Activated CD8-positive, alpha-beta memory T cell treated with anti-CD3 and anti-CD28 coated beads, Interleukin-2, amount 10 ng/mL, durations not matched to agents 7 days and 5 days (primary cell): ENCODE measurements around the gene UBE2QL1. TPM values are rescaled to one million over a fixed set of nuclear protein-coding genes. Genes with fewer than 3 reads are reported as not detected.

ENCODE experiments used
- ATAC-seq: fragments of 150-1000 bp; cut with Tn5 transposase; one replicate; pipeline ENCODE4 v1.10.0; 2021; ENCODE audit warnings: moderate library complexity
- CTCF ChIA-PET: fragments of 350-600 bp; sonication (Branson Sonifier 250); formaldehyde crosslinking; loops from one replicate; lab custom pipeline; 2021; ENCODE audit warnings: antibody characterized with exemption; lab: Charles Lee
- DNase-seq: peaks from one replicate; pipeline ENCODE4 v3.0.0-alpha.2; 2020
- H3K27ac Mint-ChIP-seq: one replicate; pipeline ENCODE4 v1.8.0; 2021; ENCODE audit warnings: mild to moderate bottlenecking, mixed read lengths
- H3K27me3 Mint-ChIP-seq: one replicate; pipeline ENCODE4 v1.8.0; 2021; ENCODE audit warnings: mixed read lengths
- H3K36me3 Mint-ChIP-seq: one replicate; pipeline ENCODE4 v1.8.0; 2021; ENCODE audit warnings: mild to moderate bottlenecking, mixed read lengths
- H3K4me1 Mint-ChIP-seq: one replicate; pipeline ENCODE4 v1.8.0; 2021; ENCODE audit warnings: mixed read lengths
- H3K4me3 Mint-ChIP-seq: one replicate; pipeline ENCODE4 v1.8.0; 2021; ENCODE audit warnings: mild to moderate bottlenecking, moderate library complexity, mixed read lengths
- H3K9me3 Mint-ChIP-seq: one replicate; pipeline ENCODE4 v1.8.0; 2022; ENCODE audit warnings: low read depth, mixed read lengths
- total RNA-seq, 2 experiments: library from RNA; stranded (reverse); gene quantifications; one replicate each; pipeline ENCODE4 v1.2.3, GENCODE V29; 2021

The UBE2QL1 gene
- total RNA-seq, 2 experiments from 2014 or later, result 0.35 TPM; not detected in 1

- no peak for DNase-seq
- ATAC-seq, result no peak
- H3K9me3 Mint-ChIP-seq, result no peaks in the 10 kb centered on the region
- CTCF ChIA-PET, result no interaction called here
- no peak overlapping the region for H3K4me3 Mint-ChIP-seq
- H3K27me3 Mint-ChIP-seq, result peaks cover 56% of the 10 kb centered on the region
- H3K27ac Mint-ChIP-seq, result no peak overlapping the region
- H3K4me1 Mint-ChIP-seq, result peaks cover 3% of the 10 kb centered on the region
- H3K36me3 Mint-ChIP-seq, result no peaks in the 10 kb centered on the region
Measured at GRCh38 chr5:6453937-6454560, 5.4 kb downstream of the UBE2QL1 start.

GRCh38 chr5:6454628-6455053 lies 6.0 kb downstream of the UBE2QL1 start:
- H3K9me3 Mint-ChIP-seq, result no peaks in the 10 kb centered on the region
- no peak overlapping the region for H3K27ac Mint-ChIP-seq
- no peaks in the 10 kb centered on the region for H3K36me3 Mint-ChIP-seq
- no peak overlapping the region for H3K4me3 Mint-ChIP-seq
- CTCF ChIA-PET, result no interaction called here
- H3K27me3 Mint-ChIP-seq, result peaks cover 51% of the 10 kb centered on the region
- DNase-seq, result no peak
- no peak for ATAC-seq
- H3K4me1 Mint-ChIP-seq, result no peaks in the 10 kb centered on the region

GRCh38 chr5:6455571-6456200 lies 7.0 kb downstream of the UBE2QL1 start:
- Mint-ChIP-seq H3K36me3 (no peaks in the 10 kb centered on the region), H3K4me3 (no peak overlapping the region)
- CTCF ChIA-PET, result no interaction called here

GRCh38 chr5:6456766-6457370 lies 8.2 kb downstream of the UBE2QL1 start:
- ATAC-seq (no peak), DNase-seq (no peak)
- CTCF ChIA-PET, result no interaction called here
- H3K27me3 Mint-ChIP-seq, result peaks cover 29% of the 10 kb centered on the region
- H3K4me3 Mint-ChIP-seq, result no peak overlapping the region
- H3K36me3 Mint-ChIP-seq, result no peaks in the 10 kb centered on the region
- H3K9me3 Mint-ChIP-seq, result no peaks in the 10 kb centered on the region
- H3K27ac Mint-ChIP-seq, result no peak overlapping the region
- no peaks in the 10 kb centered on the region for H3K4me1 Mint-ChIP-seq

More at GRCh38 chr5:6455571-6456200, 7.0 kb downstream of the UBE2QL1 start:
- no peak for DNase-seq
- no peak for ATAC-seq
- Mint-ChIP-seq H3K27ac (no peak overlapping the region), H3K4me1 (no peaks in the 10 kb centered on the region), H3K27me3 (peaks cover 40% of the 10 kb centered on the region), H3K9me3 (no peaks in the 10 kb centered on the region)

- Mint-ChIP-seq H3K36me3 (no peaks in the 10 kb centered on the region), H3K9me3 (no peaks in the 10 kb centered on the region), H3K27me3 (peaks cover 28% of the 10 kb centered on the region), H3K27ac (no peak overlapping the region), H3K4me1 (no peaks in the 10 kb centered on the region), H3K4me3 (no peak overlapping the region)
- CTCF ChIA-PET, result no interaction called here
- no peak for DNase-seq
- no peak for ATAC-seq
Measured at GRCh38 chr5:6457592-6457991, 8.9 kb downstream of the UBE2QL1 start.

GRCh38 chr5:6458833-6459232 lies 10.2 kb downstream of the UBE2QL1 start:
- ATAC-seq, result no peak
- peaks cover 22% of the 10 kb centered on the region for H3K27me3 Mint-ChIP-seq
- no peak for DNase-seq
- no peak overlapping the region for H3K4me3 Mint-ChIP-seq
- CTCF ChIA-PET, result no interaction called here
- H3K27ac Mint-ChIP-seq, result no peak overlapping the region
- H3K36me3 Mint-ChIP-seq, result no peaks in the 10 kb centered on the region
- no peaks in the 10 kb centered on the region for H3K4me1 Mint-ChIP-seq
- no peaks in the 10 kb centered on the region for H3K9me3 Mint-ChIP-seq

- Mint-ChIP-seq H3K27ac (no peak overlapping the region), H3K27me3 (peaks cover 17% of the 10 kb centered on the region), H3K36me3 (no peaks in the 10 kb centered on the region), H3K9me3 (no peaks in the 10 kb centered on the region), H3K4me3 (no peak overlapping the region), H3K4me1 (no peaks in the 10 kb centered on the region)
- DNase-seq (no peak), ATAC-seq (no peak)
- CTCF ChIA-PET, result no interaction called here
Measured at GRCh38 chr5:6459896-6460295, 11.2 kb downstream of the UBE2QL1 start.

- CTCF ChIA-PET, result no interaction called here
- Mint-ChIP-seq H3K4me1 (no peaks in the 10 kb centered on the region), H3K27me3 (peaks cover 15% of the 10 kb centered on the region)
Measured at GRCh38 chr5:6461006-6461405, 12.3 kb downstream of the UBE2QL1 start.

GRCh38 chr5:6461793-6462650 lies 13.4 kb downstream of the UBE2QL1 start:
- ATAC-seq, result no peak
- no peaks in the 10 kb centered on the region for H3K36me3 Mint-ChIP-seq
- no peak for DNase-seq
- CTCF ChIA-PET, result no interaction called here
- no peak overlapping the region for H3K4me3 Mint-ChIP-seq
- no peaks in the 10 kb centered on the region for H3K4me1 Mint-ChIP-seq
- no peak overlapping the region for H3K27ac Mint-ChIP-seq
- H3K27me3 Mint-ChIP-seq, result peaks cover 17% of the 10 kb centered on the region
- no peaks in the 10 kb centered on the region for H3K9me3 Mint-ChIP-seq

More at GRCh38 chr5:6461006-6461405, 12.3 kb downstream of the UBE2QL1 start:
- Mint-ChIP-seq H3K27ac (no peak overlapping the region), H3K36me3 (no peaks in the 10 kb centered on the region), H3K4me3 (no peak overlapping the region), H3K9me3 (no peaks in the 10 kb centered on the region)
- ATAC-seq (no peak), DNase-seq (no peak)

- Mint-ChIP-seq H3K27me3 (peaks cover 12% of the 10 kb centered on the region), H3K9me3 (no peaks in the 10 kb centered on the region), H3K27ac (no peak overlapping the region), H3K4me1 (no peaks in the 10 kb centered on the region), H3K4me3 (no peak overlapping the region), H3K36me3 (no peaks in the 10 kb centered on the region)
- no peak for DNase-seq
- CTCF ChIA-PET, result no interaction called here
- no peak for ATAC-seq
Measured at GRCh38 chr5:6462671-6463070, 14.0 kb downstream of the UBE2QL1 start.

GRCh38 chr5:6464441-6464840 lies 15.8 kb downstream of the UBE2QL1 start:
- CTCF ChIA-PET, result no interaction called here
- Mint-ChIP-seq H3K9me3 (no peaks in the 10 kb centered on the region), H3K4me3 (no peak overlapping the region), H3K4me1 (no peaks in the 10 kb centered on the region), H3K27me3 (peaks cover 14% of the 10 kb centered on the region), H3K27ac (no peak overlapping the region), H3K36me3 (no peaks in the 10 kb centered on the region)
- ATAC-seq (no peak), DNase-seq (no peak)

GRCh38 chr5:6465831-6466790 lies 17.5 kb downstream of the UBE2QL1 start:
- Mint-ChIP-seq H3K4me3 (no peak overlapping the region), H3K9me3 (no peaks in the 10 kb centered on the region), H3K27ac (no peak overlapping the region), H3K36me3 (no peaks in the 10 kb centered on the region), H3K27me3 (peaks cover 14% of the 10 kb centered on the region), H3K4me1 (no peaks in the 10 kb centered on the region)
- ATAC-seq (no peak), DNase-seq (no peak)
- CTCF ChIA-PET, result no interaction called here
